Erythroblast (primary cell): ENCODE measurements around the gene FIG4.
"Not testable (repeated sequence)": the region's sequence is repeated elsewhere in the genome, so short reads cannot be mapped to it uniquely, and the experiment has no call there.

Experiments
- DNase-seq, 2 experiments: peaks; one replicate each; lab custom pipeline; 2025; lab: John Stamatoyannopoulos, UW
- GATA1 ChIP-seq: IDR thresholded peaks from 2 replicates; pipeline ENCODE4 v1.6.1; 2011; ENCODE audit warnings: low read depth, mild to moderate bottlenecking, control low read depth, low read length, moderate library complexity
- POLR2A ChIP-seq: IDR thresholded peaks from 2 replicates; pipeline ENCODE4 v1.6.1; 2011; ENCODE audit warnings: mild to moderate bottlenecking, low read length

The FIG4 gene

GRCh38 chr6:109718991-109719390 is 27.9 kb downstream of the FIG4 start:
- no peak for DNase-seq
- TF ChIP-seq POLR2A (no peak), GATA1 (no peak)

GRCh38 chr6:109720311-109720710 is 29.2 kb downstream of the FIG4 start:
- no peak for DNase-seq
- TF ChIP-seq POLR2A (no peak), GATA1 (no peak)

GRCh38 chr6:109722011-109722410 is 30.9 kb downstream of the FIG4 start:
- no peak for DNase-seq
- TF ChIP-seq GATA1 (no peak), POLR2A (no peak)

- DNase-seq, result no peak
- TF ChIP-seq GATA1, result no peak
- TF ChIP-seq POLR2A, result no peak
Measured at GRCh38 chr6:109722564-109723254, 31.6 kb downstream of the FIG4 start.

GRCh38 chr6:109725250-109725649 is 34.2 kb downstream of the FIG4 start:
- not testable (repeated sequence) for DNase-seq

GRCh38 chr6:109736273-109737025 is 45.4 kb downstream of the FIG4 start:
- TF ChIP-seq GATA1, result no peak
- TF ChIP-seq POLR2A, result no peak
- DNase-seq, result no peak

GRCh38 chr6:109738255-109738654 is 47.2 kb downstream of the FIG4 start:
- DNase-seq, result no peak
- TF ChIP-seq POLR2A (no peak), GATA1 (no peak)

- no peak for DNase-seq
- TF ChIP-seq POLR2A, result no peak
- no peak for TF ChIP-seq GATA1
Measured at GRCh38 chr6:109738667-109739066, 47.6 kb downstream of the FIG4 start.

GRCh38 chr6:109739686-109740085 is 48.6 kb downstream of the FIG4 start:
- no peak for DNase-seq
- TF ChIP-seq POLR2A (no peak), GATA1 (no peak)

- TF ChIP-seq GATA1 (no peak), POLR2A (no peak)
- no peak for DNase-seq
Measured at GRCh38 chr6:109740787-109741186, 49.7 kb downstream of the FIG4 start.

GRCh38 chr6:109743739-109744138 is 52.6 kb downstream of the FIG4 start:
- no peak for DNase-seq
- no peak for TF ChIP-seq GATA1
- no peak for TF ChIP-seq POLR2A

GRCh38 chr6:109744779-109745178 is 53.7 kb downstream of the FIG4 start:
- not testable (repeated sequence) for DNase-seq

- DNase-seq, result no peak
- TF ChIP-seq GATA1 (no peak), POLR2A (no peak)
Measured at GRCh38 chr6:109747221-109747620, 56.1 kb downstream of the FIG4 start.

- TF ChIP-seq GATA1, result no peak
- TF ChIP-seq POLR2A, result no peak
- no peak for DNase-seq
Measured at GRCh38 chr6:109759098-109759955, 68.2 kb downstream of the FIG4 start.

GRCh38 chr6:109760208-109760607 is 69.1 kb downstream of the FIG4 start:
- DNase-seq, result no peak

More at GRCh38 chr6:109760208-109760607, 69.1 kb downstream of the FIG4 start:
- TF ChIP-seq POLR2A (no peak), GATA1 (no peak)
